Left ventricle myocardium inferior (tissue), 1 donor: ENCODE results near the gene COL23A1. TPM values are rescaled to one million over a fixed set of nuclear protein-coding genes. Genes with fewer than 3 reads are reported as not detected.

ENCODE experiments used
- DNase-seq: peaks from one replicate; pipeline ENCODE4 v3.0.0-alpha.2; 2020
- H3K27ac ChIP-seq: fragments of 200-600 bp; replicated peaks from 2 replicates; pipeline ENCODE4 v1.8.0; 2021
- H3K27me3 ChIP-seq: fragments of 200-600 bp; 2 replicates; pipeline ENCODE4 v1.8.0; 2021; ENCODE audit warnings: low read depth
- H3K36me3 ChIP-seq: fragments of 200-600 bp; 2 replicates; pipeline ENCODE4 v1.8.0; 2021
- H3K4me1 ChIP-seq: fragments of 200-600 bp; 2 replicates; pipeline ENCODE4 v1.8.0; 2021
- H3K4me3 ChIP-seq: fragments of 200-600 bp; 2 replicates; pipeline ENCODE4 v1.8.0; 2021; ENCODE audit warnings: mild to moderate bottlenecking, moderate library complexity
- H3K9me3 ChIP-seq: fragments of 200-600 bp; replicated peaks from 2 replicates; pipeline ENCODE4 v1.8.0; 2021
- intact Hi-C: fragments of 100-400 bp; cut with micrococcal nuclease; formaldehyde crosslinking; loops from one replicate; pipeline ENCODE4 v1.11.0; 2022
- total RNA-seq: library from RNA; stranded (reverse); fragmentation: NEBNext Ultra II Directional; extraction: Animal tissue kit (Norgen Biotek cat#: 25700); gene quantifications from one replicate; pipeline ENCODE4 v1.2.1, GENCODE V29; 2021
- TF ChIP-seq, protein P1 (sequence below): fragments of 200-600 bp; IDR thresholded peaks from 2 replicates; pipeline ENCODE4 v1.8.0; 2021; ENCODE audit warnings: antibody characterized with exemption, mild to moderate bottlenecking, borderline replicate concordance
- donor health status: DM: no; HTN: yes; CAD: no; lungs with severe emphysema.

Gene COL23A1
- total RNA-seq, 1 donor from 2014 or later = 27.4 TPM

DNA sequence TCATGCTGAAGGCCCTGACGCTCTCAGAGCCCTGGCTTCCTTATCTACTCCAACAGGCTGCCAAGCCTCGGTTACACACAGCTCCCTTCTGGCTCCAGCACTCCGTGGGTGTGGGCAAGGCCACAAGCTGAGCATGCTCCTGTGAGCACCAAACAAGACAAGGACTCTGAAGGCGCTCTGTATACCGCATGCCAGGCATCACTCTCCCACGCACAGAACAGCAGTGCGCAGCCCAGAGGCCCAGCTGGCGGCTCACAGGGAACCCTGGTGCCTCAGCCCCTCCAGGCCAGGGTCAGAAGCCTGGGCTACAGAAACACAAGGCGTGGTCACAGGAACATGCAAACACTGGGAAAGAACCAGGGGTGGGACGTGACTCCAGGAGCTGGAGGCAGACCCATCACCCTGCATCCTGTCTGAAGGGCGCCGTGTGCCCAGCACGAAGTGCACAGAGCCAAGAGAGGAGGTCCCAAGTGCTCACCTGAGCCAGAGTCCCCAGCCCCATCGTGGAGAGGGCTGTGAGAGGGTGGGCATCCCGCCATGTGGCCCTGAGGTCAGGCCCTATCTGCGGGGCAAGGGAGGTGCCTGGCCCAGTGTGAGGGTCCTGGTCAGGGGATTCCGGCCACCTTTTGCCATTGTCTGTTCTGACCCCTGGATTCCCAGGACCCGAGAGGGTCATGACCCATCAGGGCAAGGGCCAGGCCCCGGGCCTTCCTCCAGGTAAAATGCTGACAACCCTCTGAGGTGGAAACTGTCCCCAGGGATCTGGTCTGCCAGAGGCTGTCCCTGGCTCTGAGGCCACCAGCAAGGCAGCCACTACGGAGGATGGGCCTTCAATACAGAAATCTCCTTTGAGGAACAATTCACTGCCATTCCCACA, 54.7 kb downstream of the COL23A1 start:
- TF ChIP-seq, protein P1, sequence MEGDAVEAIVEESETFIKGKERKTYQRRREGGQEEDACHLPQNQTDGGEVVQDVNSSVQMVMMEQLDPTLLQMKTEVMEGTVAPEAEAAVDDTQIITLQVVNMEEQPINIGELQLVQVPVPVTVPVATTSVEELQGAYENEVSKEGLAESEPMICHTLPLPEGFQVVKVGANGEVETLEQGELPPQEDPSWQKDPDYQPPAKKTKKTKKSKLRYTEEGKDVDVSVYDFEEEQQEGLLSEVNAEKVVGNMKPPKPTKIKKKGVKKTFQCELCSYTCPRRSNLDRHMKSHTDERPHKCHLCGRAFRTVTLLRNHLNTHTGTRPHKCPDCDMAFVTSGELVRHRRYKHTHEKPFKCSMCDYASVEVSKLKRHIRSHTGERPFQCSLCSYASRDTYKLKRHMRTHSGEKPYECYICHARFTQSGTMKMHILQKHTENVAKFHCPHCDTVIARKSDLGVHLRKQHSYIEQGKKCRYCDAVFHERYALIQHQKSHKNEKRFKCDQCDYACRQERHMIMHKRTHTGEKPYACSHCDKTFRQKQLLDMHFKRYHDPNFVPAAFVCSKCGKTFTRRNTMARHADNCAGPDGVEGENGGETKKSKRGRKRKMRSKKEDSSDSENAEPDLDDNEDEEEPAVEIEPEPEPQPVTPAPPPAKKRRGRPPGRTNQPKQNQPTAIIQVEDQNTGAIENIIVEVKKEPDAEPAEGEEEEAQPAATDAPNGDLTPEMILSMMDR = no peak
- Histone ChIP-seq H3K9me3 (no peaks in the 10 kb centered on the region), H3K4me3 (no peak overlapping the region), H3K4me1 (peaks cover 16% of the 10 kb centered on the region), H3K27me3 (no peaks in the 10 kb centered on the region), H3K27ac (peak overlapping the region; percentile 82), H3K36me3 (no peaks in the 10 kb centered on the region)
- intact Hi-C loops = no loop called here
- peak; percentile 70 for DNase-seq

DNA sequence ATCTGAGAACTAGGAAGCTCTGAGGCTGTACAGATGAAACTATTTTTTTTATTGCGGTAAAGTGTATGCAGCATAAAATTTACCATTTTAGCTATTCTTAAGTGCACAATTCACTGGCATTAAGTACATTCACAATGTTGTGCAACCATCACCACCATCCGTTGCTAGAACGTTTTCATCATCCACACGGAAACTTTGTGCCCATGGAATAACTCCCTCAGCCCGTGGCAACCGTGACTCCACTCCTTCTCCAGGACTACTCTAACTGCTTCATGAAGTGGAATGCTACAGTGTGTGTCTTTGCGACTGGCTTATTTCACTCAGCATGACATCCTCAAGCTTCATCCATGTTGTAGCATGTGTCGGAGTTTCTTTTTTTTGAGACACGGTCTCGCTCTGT, 57.1 kb downstream of the COL23A1 start:
- intact Hi-C loops = no loop called here
- Histone ChIP-seq H3K9me3 (no peaks in the 10 kb centered on the region), H3K4me3 (no peak overlapping the region), H3K27ac (no peak overlapping the region), H3K27me3 (no peaks in the 10 kb centered on the region), H3K4me1 (peaks cover 27% of the 10 kb centered on the region), H3K36me3 (no peaks in the 10 kb centered on the region)
- DNase-seq = no peak
- TF ChIP-seq, protein P1 = no peak

- peaks cover 26% of the 10 kb centered on the region for H3K4me1 ChIP-seq
- no peaks in the 10 kb centered on the region for H3K36me3 ChIP-seq
- no peaks in the 10 kb centered on the region for H3K27me3 ChIP-seq
- intact Hi-C loops = no loop called here
- TF ChIP-seq, protein P1 = no peak
- H3K9me3 ChIP-seq = no peaks in the 10 kb centered on the region
- no peak overlapping the region for H3K27ac ChIP-seq
- no peak overlapping the region for H3K4me3 ChIP-seq
- DNase-seq = no peak
Measured at GRCh38 chr5:178532666-178533065, 57.5 kb downstream of the COL23A1 start.

- H3K27me3 ChIP-seq = no peaks in the 10 kb centered on the region
- intact Hi-C loops = no loop called here
- TF ChIP-seq, protein P1 = no peak
- no peaks in the 10 kb centered on the region for H3K9me3 ChIP-seq
- H3K27ac ChIP-seq = no peak overlapping the region
- DNase-seq = no peak
- no peaks in the 10 kb centered on the region for H3K36me3 ChIP-seq
- H3K4me1 ChIP-seq = peaks cover 26% of the 10 kb centered on the region
- H3K4me3 ChIP-seq = no peak overlapping the region
Measured at GRCh38 chr5:178532236-178532635, 58.0 kb downstream of the COL23A1 start.

GRCh38 chr5:178531786-178532185, 58.4 kb downstream of the COL23A1 start:
- DNase-seq = no peak
- Histone ChIP-seq H3K27ac (no peak overlapping the region), H3K9me3 (no peaks in the 10 kb centered on the region), H3K4me3 (no peak overlapping the region), H3K4me1 (peaks cover 29% of the 10 kb centered on the region), H3K36me3 (no peaks in the 10 kb centered on the region), H3K27me3 (no peaks in the 10 kb centered on the region)
- intact Hi-C loops = no loop called here
- TF ChIP-seq, protein P1 = no peak
